Retinal pigment epithelial cell (primary cell): ENCODE measurements around the gene ZNF862.

ENCODE experiments used
- DNase-seq: peaks from one replicate; pipeline ENCODE4 v3.0.0-alpha.2; 2010; ENCODE audit warnings: low read depth
- H3K4me3 ChIP-seq: 2 replicates; pipeline ENCODE4 v1.5.1; 2011; ENCODE audit warnings: mild to moderate bottlenecking, low read length, control low read depth, moderate library complexity
- CTCF ChIP-seq: conservative IDR thresholded peaks from 2 replicates; pipeline ENCODE4 v1.5.1; 2011; ENCODE audit warnings: low read depth, low read length, control low read depth, inconsistent platforms

The ZNF862 gene

GRCh38 chr7:149837564-149838223 is 481 bp upstream of the ZNF862 start:
- TF ChIP-seq CTCF = no peak
- no peak for DNase-seq
- no peak overlapping the region for H3K4me3 ChIP-seq

- no peak for DNase-seq
- no peak for TF ChIP-seq CTCF
- peak overlapping the region; percentile 81 for H3K4me3 ChIP-seq
Measured at GRCh38 chr7:149838992-149839408, 825 bp downstream of the ZNF862 start.

GRCh38 chr7:149839933-149840332 is 1.8 kb downstream of the ZNF862 start:
- H3K4me3 ChIP-seq = no peak overlapping the region
- TF ChIP-seq CTCF = no peak
- no peak for DNase-seq

GRCh38 chr7:149843566-149843965 is 5.4 kb downstream of the ZNF862 start:
- no peak for TF ChIP-seq CTCF
- DNase-seq = no peak
- H3K4me3 ChIP-seq = no peak overlapping the region

- no peak overlapping the region for H3K4me3 ChIP-seq
- no peak for TF ChIP-seq CTCF
- no peak for DNase-seq
Measured at GRCh38 chr7:149844445-149844844, 6.3 kb downstream of the ZNF862 start.

- H3K4me3 ChIP-seq = no peak overlapping the region
- no peak for DNase-seq
- no peak for TF ChIP-seq CTCF
Measured at GRCh38 chr7:149845257-149845980, 7.2 kb downstream of the ZNF862 start.

- no peak for TF ChIP-seq CTCF
Measured at GRCh38 chr7:149846021-149846420, 7.8 kb downstream of the ZNF862 start.

More at GRCh38 chr7:149846021-149846420, 7.8 kb downstream of the ZNF862 start:
- H3K4me3 ChIP-seq = no peak overlapping the region
- no peak for DNase-seq
